ENCODE measurements around the gene SIN3B.

Gene SIN3B

DNA sequence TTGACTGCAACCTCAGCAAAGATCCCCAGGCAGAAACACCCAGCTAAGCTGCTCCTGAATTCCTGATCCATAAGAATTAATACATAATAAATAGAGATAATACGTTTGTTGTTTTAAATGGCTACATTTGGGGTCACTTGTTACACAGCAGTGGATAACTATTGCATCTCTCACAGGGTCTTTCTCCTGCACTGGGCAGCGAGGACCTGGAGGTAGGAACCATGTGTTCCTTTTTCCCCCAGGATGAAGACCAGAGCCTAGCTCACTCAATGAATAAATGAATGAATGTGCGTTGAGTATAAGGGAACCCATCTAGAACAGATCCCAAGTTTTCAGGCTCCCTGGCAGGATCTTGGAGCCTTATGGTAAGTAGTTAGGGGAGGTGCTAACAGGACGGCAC, 90.3 kb downstream of the SIN3B start:
- Histone ChIP-seq H3K27me3 (ENCODE audit: insufficient read depth, low read length, poor library complexity, severe bottlenecking) (no peaks in the 10 kb centered on the region), H3K79me2 (ENCODE audit: insufficient read depth, low read length) (no peaks in the 10 kb centered on the region), H3K9me2 (replicated peaks; ENCODE audit: low read depth, low read length) (no peaks in the 10 kb centered on the region), H3K36me3 (ENCODE audit: insufficient read depth, low read length) (no peaks in the 10 kb centered on the region), H3K4me2 (ENCODE audit: low read depth, low read length, poor library complexity, severe bottlenecking) (no peak overlapping the region), H2AFZ (ENCODE audit: low read length) (no peak overlapping the region), H3K9me3 (ENCODE audit: insufficient read depth, low read depth, low read length) (peaks cover 4% of the 10 kb centered on the region; the same call in 1 of the 2 replicates), H3F3A (ENCODE audit: low read depth) (no peaks in the 10 kb centered on the region), H3K4me1 (ENCODE audit: insufficient read depth, low read length, poor library complexity, severe bottlenecking) (no peaks in the 10 kb centered on the region), H3K4me3 (ENCODE audit: low read length, poor library complexity, severe bottlenecking) (no peak overlapping the region), H4K20me1 (ENCODE audit: insufficient read depth, low read length, poor library complexity, severe bottlenecking) (no peaks in the 10 kb centered on the region), H3K9ac (ENCODE audit: low read depth, low read length, poor library complexity, severe bottlenecking) (no peak overlapping the region)
- TF ChIP-seq, protein P1, sequence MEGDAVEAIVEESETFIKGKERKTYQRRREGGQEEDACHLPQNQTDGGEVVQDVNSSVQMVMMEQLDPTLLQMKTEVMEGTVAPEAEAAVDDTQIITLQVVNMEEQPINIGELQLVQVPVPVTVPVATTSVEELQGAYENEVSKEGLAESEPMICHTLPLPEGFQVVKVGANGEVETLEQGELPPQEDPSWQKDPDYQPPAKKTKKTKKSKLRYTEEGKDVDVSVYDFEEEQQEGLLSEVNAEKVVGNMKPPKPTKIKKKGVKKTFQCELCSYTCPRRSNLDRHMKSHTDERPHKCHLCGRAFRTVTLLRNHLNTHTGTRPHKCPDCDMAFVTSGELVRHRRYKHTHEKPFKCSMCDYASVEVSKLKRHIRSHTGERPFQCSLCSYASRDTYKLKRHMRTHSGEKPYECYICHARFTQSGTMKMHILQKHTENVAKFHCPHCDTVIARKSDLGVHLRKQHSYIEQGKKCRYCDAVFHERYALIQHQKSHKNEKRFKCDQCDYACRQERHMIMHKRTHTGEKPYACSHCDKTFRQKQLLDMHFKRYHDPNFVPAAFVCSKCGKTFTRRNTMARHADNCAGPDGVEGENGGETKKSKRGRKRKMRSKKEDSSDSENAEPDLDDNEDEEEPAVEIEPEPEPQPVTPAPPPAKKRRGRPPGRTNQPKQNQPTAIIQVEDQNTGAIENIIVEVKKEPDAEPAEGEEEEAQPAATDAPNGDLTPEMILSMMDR (conservative IDR thresholded peaks at IDR 0.05; ENCODE audit: low read length), result no peak
- TF ChIP-seq EZH2phosphoT487 (IDR thresholded peaks at IDR 0.05; ENCODE audit: borderline replicate concordance), result no peak

DNA sequence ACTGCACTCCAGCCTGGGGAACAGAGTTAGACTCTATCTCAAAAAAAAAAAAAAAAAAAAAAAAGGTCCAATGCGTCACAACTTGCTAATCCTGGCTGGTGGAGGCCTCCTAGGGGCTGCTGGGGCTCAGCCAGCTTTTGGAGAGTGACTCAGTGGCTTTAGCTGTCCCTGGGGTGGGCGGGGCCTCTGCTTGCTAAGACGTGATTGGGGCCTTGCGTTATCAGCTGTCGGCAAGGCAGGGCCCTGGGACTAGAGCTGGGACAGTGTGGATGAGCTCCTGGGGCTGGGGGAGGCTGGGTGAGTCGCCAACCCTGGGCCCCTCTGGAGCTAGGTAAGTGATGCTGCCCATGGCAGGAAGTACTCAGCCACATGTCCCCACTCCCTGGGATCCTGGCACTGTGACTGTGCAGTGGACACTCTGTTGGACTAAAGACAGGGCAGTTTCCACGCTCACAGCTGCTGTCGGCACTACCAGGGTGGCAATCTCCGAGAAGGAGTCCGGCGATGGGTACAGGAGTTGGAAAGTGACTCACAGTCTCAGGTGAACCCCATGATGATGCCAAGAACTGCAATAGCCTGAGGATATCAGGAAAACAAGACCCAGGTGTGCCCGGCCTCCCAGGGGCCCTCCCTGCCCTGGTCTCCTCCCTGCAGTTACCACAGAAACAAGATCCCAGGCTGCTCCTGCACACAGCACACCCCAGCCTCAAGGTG, 91.8 kb downstream of the SIN3B start:
- Histone ChIP-seq H3F3A (ENCODE audit: low read depth) (no peaks in the 10 kb centered on the region), H3K4me1 (ENCODE audit: insufficient read depth, low read length, poor library complexity, severe bottlenecking) (no peaks in the 10 kb centered on the region), H2AFZ (ENCODE audit: low read length) (no peak overlapping the region), H3K4me2 (ENCODE audit: low read depth, low read length, poor library complexity, severe bottlenecking) (no peak overlapping the region), H3K27me3 (ENCODE audit: insufficient read depth, low read length, poor library complexity, severe bottlenecking) (no peaks in the 10 kb centered on the region), H3K9me3 (ENCODE audit: insufficient read depth, low read depth, low read length) (no peaks in the 10 kb centered on the region; the same call in 1 of the 2 replicates), H3K9me2 (replicated peaks; ENCODE audit: low read depth, low read length) (no peaks in the 10 kb centered on the region), H3K36me3 (ENCODE audit: insufficient read depth, low read length) (no peaks in the 10 kb centered on the region), H3K79me2 (ENCODE audit: insufficient read depth, low read length) (no peaks in the 10 kb centered on the region), H4K20me1 (ENCODE audit: insufficient read depth, low read length, poor library complexity, severe bottlenecking) (no peaks in the 10 kb centered on the region), H3K9ac (ENCODE audit: low read depth, low read length, poor library complexity, severe bottlenecking) (no peak overlapping the region), H3K4me3 (ENCODE audit: low read length, poor library complexity, severe bottlenecking) (no peak overlapping the region)
- no peak for TF ChIP-seq EZH2phosphoT487 (IDR thresholded peaks at IDR 0.05; ENCODE audit: borderline replicate concordance)
- TF ChIP-seq, protein P1 (conservative IDR thresholded peaks at IDR 0.05; ENCODE audit: low read length), result no peak

DNA sequence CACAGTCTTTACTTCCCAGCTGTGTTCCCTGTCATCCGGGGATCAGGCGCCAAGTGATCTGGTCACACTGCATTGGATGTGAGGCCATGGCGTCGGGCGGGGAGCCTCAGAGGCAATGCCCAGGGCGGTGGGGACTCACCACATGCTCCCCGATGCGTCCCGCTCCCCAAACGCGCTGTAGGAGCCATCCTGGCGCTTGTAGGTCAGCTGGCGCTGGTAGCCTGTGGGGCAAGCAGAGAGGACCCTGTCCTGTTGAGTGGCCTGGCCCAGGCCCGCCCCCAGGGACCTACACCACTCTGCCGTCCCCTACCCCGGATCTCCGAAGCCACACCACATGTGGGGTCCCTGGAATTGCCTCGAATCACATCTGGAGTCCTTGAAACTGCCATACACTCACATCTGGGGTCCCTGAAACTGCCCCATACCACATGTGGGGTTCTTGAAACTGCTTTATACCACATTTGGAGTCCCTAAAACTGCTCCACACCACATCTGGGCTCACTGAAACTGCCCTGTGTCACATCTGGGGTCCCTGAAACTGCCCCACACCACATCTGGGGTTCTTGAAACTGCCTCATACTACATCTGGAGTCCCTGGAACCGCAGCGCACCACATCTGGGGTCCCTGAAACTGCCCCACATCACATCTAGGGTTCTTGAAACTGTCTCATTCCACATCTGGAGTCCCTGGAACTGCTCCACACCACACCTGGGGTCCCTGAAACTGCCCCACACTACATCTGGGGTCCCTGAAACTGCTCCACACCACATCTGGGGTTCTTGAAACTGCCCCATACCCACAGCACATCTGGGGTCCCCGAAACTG, 92.8 kb downstream of the SIN3B start:
- no peaks in the 10 kb centered on the region for H4K20me1 ChIP-seq (ENCODE audit: insufficient read depth, low read length, poor library complexity, severe bottlenecking)
- H3F3A ChIP-seq (ENCODE audit: low read depth), result no peaks in the 10 kb centered on the region
- no peaks in the 10 kb centered on the region for H3K79me2 ChIP-seq (ENCODE audit: insufficient read depth, low read length)
- no peak overlapping the region for H3K4me2 ChIP-seq (ENCODE audit: low read depth, low read length, poor library complexity, severe bottlenecking)
- H3K4me3 ChIP-seq (ENCODE audit: low read length, poor library complexity, severe bottlenecking), result no peak overlapping the region
- no peaks in the 10 kb centered on the region for H3K4me1 ChIP-seq (ENCODE audit: insufficient read depth, low read length, poor library complexity, severe bottlenecking)
- no peak overlapping the region for H3K9ac ChIP-seq (ENCODE audit: low read depth, low read length, poor library complexity, severe bottlenecking)
- H3K36me3 ChIP-seq (ENCODE audit: insufficient read depth, low read length), result no peaks in the 10 kb centered on the region
- no peaks in the 10 kb centered on the region for H3K9me2 ChIP-seq (replicated peaks; ENCODE audit: low read depth, low read length)
- no peak overlapping the region for H2AFZ ChIP-seq (ENCODE audit: low read length)
- H3K27me3 ChIP-seq (ENCODE audit: insufficient read depth, low read length, poor library complexity, severe bottlenecking), result no peaks in the 10 kb centered on the region
- no peaks in the 10 kb centered on the region; the same call in 1 of the 2 replicates for H3K9me3 ChIP-seq (ENCODE audit: insufficient read depth, low read depth, low read length)
- TF ChIP-seq EZH2phosphoT487 (IDR thresholded peaks at IDR 0.05; ENCODE audit: borderline replicate concordance), result no peak
- TF ChIP-seq, protein P1 (conservative IDR thresholded peaks at IDR 0.05; ENCODE audit: low read length), result no peak

Data from Loucy (cell line).